SK-N-SH (cell line): Measurements from ENCODE around the gene DENND2A. TPM values are rescaled to one million over a fixed set of nuclear protein-coding genes. Genes with fewer than 3 reads are reported as not detected.

Source experiments
- CTCF ChIA-PET: fragments of 300-600, 350-600 bp; formaldehyde crosslinking; extraction: SDS; loops from one replicate; lab custom pipeline; 2021; lab: Yijun Ruan, JAX
- POLR2A ChIA-PET: fragments of 350-600 bp; sonication (Branson Sonifier 250); formaldehyde crosslinking; extraction: SDS; loops from one replicate; lab custom pipeline; 2020; ENCODE audit warnings: antibody characterized with exemption, inconsistent platforms; lab: Yijun Ruan, JAX
- DNase-seq: peaks from one replicate; pipeline ENCODE4 v3.0.0; 2012
- H2AFZ ChIP-seq: fragments of 200-600 bp; sonication (generic); 2 replicates; pipeline ENCODE4 v1.8.1; 2016; ENCODE audit warnings: antibody characterized with exemption, mild to moderate bottlenecking, low read depth
- H3F3A ChIP-seq: fragments of 200-600 bp; sonication (generic); replicated peaks from 2 replicates; pipeline ENCODE3; 2016; ENCODE audit warnings: antibody characterized with exemption, mild to moderate bottlenecking; ENCODE audit not compliant: insufficient read depth
- H3K27ac ChIP-seq, 2 experiments: fragments of 200-500 bp in 1 of 2; fragments of 200-600 bp in 1 of 2; sonication (Bioruptor generic) in 1 of 2; sonication (generic), shearing (Covaris generic) in 1 of 2; 2 replicates each; pipeline versions ENCODE4 v1.5.1 to v1.6.1; 2014 to 2016; ENCODE audit warnings: low read depth in 2 of 2, inconsistent platforms in 1 of 2, low read length in 1 of 2, mild to moderate bottlenecking in 1 of 2, mixed read lengths in 1 of 2
- H3K27me3 ChIP-seq: fragments of 200-600 bp; sonication (generic), shearing (Covaris generic); 2 replicates; pipeline ENCODE4 v1.6.1; 2016; ENCODE audit warnings: mixed run types; ENCODE audit not compliant: insufficient read depth
- H3K36me3 ChIP-seq, 2 experiments: fragments of 200-500 bp in 1 of 2; fragments of 200-600 bp in 1 of 2; sonication (Bioruptor generic) in 1 of 2; sonication (generic) in 1 of 2; replicated peaks in 1 of 2; 2 replicates each; pipeline versions ENCODE3 to v1.5.1; 2014 to 2016; ENCODE audit warnings: low read length in 1 of 2, mild to moderate bottlenecking in 1 of 2; ENCODE audit not compliant: insufficient read depth in 2 of 2, control insufficient read depth in 1 of 2
- H3K4me1 ChIP-seq, 2 experiments: fragments of 200-500 bp in 1 of 2; fragments of 200-600 bp in 1 of 2; sonication (Bioruptor generic) in 1 of 2; sonication (generic), shearing (Covaris generic) in 1 of 2; 2 replicates each; pipeline versions ENCODE4 v1.5.1 to v1.6.1; 2014 to 2016; ENCODE audit warnings: low read depth in 1 of 2, low read length in 1 of 2, mixed run types in 1 of 2; ENCODE audit not compliant: insufficient read depth in 2 of 2, control insufficient read depth in 1 of 2
- H3K4me2 ChIP-seq: fragments of 200-600 bp; sonication (generic), shearing (Covaris generic); 2 replicates; pipeline ENCODE4 v1.6.1; 2017; ENCODE audit warnings: mixed run types
- H3K4me3 ChIP-seq, 2 experiments: fragments of 200-500 bp in 1 of 2; fragments of 200-600 bp in 1 of 2; sonication (Bioruptor generic) in 1 of 2; sonication (generic), shearing (Covaris generic) in 1 of 2; 2 replicates each; pipeline versions ENCODE4 v1.5.1 to v1.8.1; 2014 to 2016; ENCODE audit warnings: low read depth in 2 of 2, inconsistent platforms in 1 of 2, low read length in 1 of 2, mild to moderate bottlenecking in 1 of 2, mixed read lengths in 1 of 2, moderate library complexity in 1 of 2
- H3K79me2 ChIP-seq: fragments of 200-600 bp; sonication (generic); 2 replicates; pipeline ENCODE4 v1.8.1; 2017; ENCODE audit warnings: mild to moderate bottlenecking; ENCODE audit not compliant: insufficient read depth
- H3K9ac ChIP-seq: fragments of 200-600 bp; sonication (generic); 2 replicates; pipeline ENCODE4 v1.6.1; 2017; ENCODE audit warnings: mixed run types
- H3K9me2 ChIP-seq: fragments of 200-600 bp; sonication (generic); 2 replicates; pipeline ENCODE4 v1.6.1; 2017; ENCODE audit warnings: mixed run types
- H3K9me3 ChIP-seq: fragments of 200-600 bp; sonication (generic); 2 replicates; pipeline ENCODE4 v1.6.1; 2017; ENCODE audit warnings: mixed run types, mild to moderate bottlenecking, moderate library complexity
- H4K20me1 ChIP-seq: fragments of 200-600 bp; sonication (generic); 2 replicates; pipeline ENCODE4 v1.6.1; 2017; ENCODE audit warnings: mild to moderate bottlenecking, mixed run types; ENCODE audit not compliant: insufficient read depth
- CTCF ChIP-seq: fragments of 200-600 bp; sonication (generic); IDR thresholded peaks from 2 replicates; pipeline ENCODE4 v1.6.1; 2017; ENCODE audit warnings: antibody characterized with exemption, mild to moderate bottlenecking, moderate library complexity
- EP300 ChIP-seq, 2 experiments: IDR thresholded peaks; 2 replicates each; pipeline versions ENCODE4 v1.4.0 to v1.6.1; 2012; ENCODE audit warnings: borderline replicate concordance in 1 of 2, low read depth in 1 of 2, low read length in 1 of 2
- EZH2phosphoT487 ChIP-seq: fragments of 200-600 bp; sonication (generic); IDR thresholded peaks from 2 replicates; pipeline ENCODE4 v1.6.1; 2017; ENCODE audit warnings: low read depth, mixed run types, mild to moderate bottlenecking, antibody characterized with exemption, moderate library complexity, borderline replicate concordance
- FOXM1 ChIP-seq: IDR thresholded peaks from 2 replicates; pipeline ENCODE4 v1.4.0; 2012; ENCODE audit warnings: low read depth, mild to moderate bottlenecking
- GABPA ChIP-seq: IDR thresholded peaks from 2 replicates; pipeline ENCODE4 v1.4.0; 2012; ENCODE audit warnings: low read depth, mild to moderate bottlenecking
- GATA2 ChIP-seq: sonication (generic); formaldehyde crosslinking; IDR thresholded peaks from 2 replicates; pipeline ENCODE4 v1.5.0; 2020; ENCODE audit warnings: mild to moderate bottlenecking, missing genetic modification reagents
- MXI1 ChIP-seq: IDR thresholded peaks from 2 replicates; pipeline ENCODE4 v1.6.1; 2012; ENCODE audit warnings: mild to moderate bottlenecking, low read depth, low read length, improper control_type of control experiment
- NFIC ChIP-seq: IDR thresholded peaks from 2 replicates; pipeline ENCODE4 v1.4.0; 2012; ENCODE audit warnings: borderline replicate concordance
- REST ChIP-seq: IDR thresholded peaks from 2 replicates; pipeline ENCODE4 v1.6.1; 2012; ENCODE audit warnings: mild to moderate bottlenecking, low read depth, low read length, moderate library complexity
- RFX5 ChIP-seq: IDR thresholded peaks from 2 replicates; pipeline ENCODE4 v1.6.1; 2012; ENCODE audit warnings: mild to moderate bottlenecking, improper control_type of control experiment, low read length
- SMC3 ChIP-seq: IDR thresholded peaks from 2 replicates; pipeline ENCODE4 v1.6.1; 2012; ENCODE audit warnings: low read depth, low read length, improper control_type of control experiment
- TEAD4 ChIP-seq: IDR thresholded peaks from 2 replicates; pipeline ENCODE4 v1.4.0; 2012; ENCODE audit warnings: mild to moderate bottlenecking, borderline replicate concordance; ENCODE audit not compliant: insufficient read depth
- USF2 ChIP-seq: fragments of 150-350 bp; IDR thresholded peaks from 2 replicates; pipeline ENCODE4 v1.6.1; 2017; ENCODE audit warnings: antibody characterized with exemption, low read length, low read depth, borderline replicate concordance
- YY1 ChIP-seq: IDR thresholded peaks from 2 replicates; pipeline ENCODE4 v1.4.0; 2012; ENCODE audit warnings: low read depth, mild to moderate bottlenecking
- WGBS: methylation state at CpG from one replicate; pipeline ENCODE4 v1.1.6; 2017; ENCODE audit warnings: low lambda C conversion rate; 5-methylcytosine and 5-hydroxymethylcytosine counted together
- polyA plus RNA-seq, 3 experiments: library from polyadenylated mRNA; depleted of rRNA; stranded (reverse); fragments of >200 nt; gene quantifications; 2 replicates each; pipeline ENCODE4 v1.2.3, GENCODE V29; 2012
- TF ChIP-seq, protein P1 (sequence below): IDR thresholded peaks from 2 replicates; pipeline ENCODE4 v1.4.0; 2012; ENCODE audit warnings: low read depth
- TF ChIP-seq, protein P2 (sequence below): fragments of 150-350 bp; IDR thresholded peaks from 2 replicates; pipeline ENCODE4 v1.6.1; 2016; ENCODE audit warnings: mild to moderate bottlenecking, low read depth, low read length

Gene DENND2A
- polyA plus RNA-seq, 1 of the 3 experiments (the other 2 are of a cell fraction), result 3.5 TPM

DNA sequence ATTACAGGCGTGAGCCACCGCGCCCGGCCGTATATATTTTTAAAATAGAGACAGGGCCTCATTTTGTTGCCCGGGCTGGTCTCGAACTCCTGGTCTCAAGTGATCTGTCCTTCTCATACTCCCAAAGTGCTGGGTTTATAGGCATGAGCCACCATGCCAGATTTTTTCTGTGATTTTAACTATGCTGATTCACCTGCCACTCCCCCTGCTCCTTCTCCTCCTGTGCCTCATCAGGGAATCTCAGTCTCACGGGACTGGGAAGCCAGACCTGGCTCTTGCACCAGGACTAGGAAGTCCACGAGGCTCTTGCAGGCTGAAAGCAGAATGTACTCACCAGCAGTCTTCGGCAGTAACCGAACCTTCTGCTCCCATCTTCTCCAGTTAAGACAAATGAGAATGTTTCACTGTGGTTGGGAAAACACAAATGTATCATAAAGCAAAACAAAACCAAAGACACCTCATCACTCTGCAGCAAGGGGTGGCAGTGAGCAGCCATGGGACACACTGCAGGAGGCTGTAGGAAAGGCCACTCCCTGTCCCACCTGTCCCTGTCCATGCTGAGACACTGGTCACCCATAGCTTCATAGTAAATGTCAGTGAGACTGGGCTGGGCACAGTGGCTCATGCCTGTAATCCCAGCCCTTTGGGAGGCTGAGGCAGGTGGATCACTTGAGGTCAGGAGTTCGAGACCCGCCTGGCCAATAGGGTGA lies 82.6 kb downstream of the DENND2A start:
- no peak for TF ChIP-seq REST
- TF ChIP-seq YY1, result no peak
- TF ChIP-seq SMC3, result no peak
- TF ChIP-seq EP300 (IDR thresholded peaks at IDR 0.05; ENCODE audit: borderline replicate concordance in 1 of 2, low read depth in 1 of 2, low read length in 1 of 2), result no peak
- TF ChIP-seq, protein P1, sequence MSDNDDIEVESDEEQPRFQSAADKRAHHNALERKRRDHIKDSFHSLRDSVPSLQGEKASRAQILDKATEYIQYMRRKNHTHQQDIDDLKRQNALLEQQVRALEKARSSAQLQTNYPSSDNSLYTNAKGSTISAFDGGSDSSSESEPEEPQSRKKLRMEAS, result no peak
- TF ChIP-seq RFX5, result no peak
- no peak for TF ChIP-seq USF2
- TF ChIP-seq, protein P2, sequence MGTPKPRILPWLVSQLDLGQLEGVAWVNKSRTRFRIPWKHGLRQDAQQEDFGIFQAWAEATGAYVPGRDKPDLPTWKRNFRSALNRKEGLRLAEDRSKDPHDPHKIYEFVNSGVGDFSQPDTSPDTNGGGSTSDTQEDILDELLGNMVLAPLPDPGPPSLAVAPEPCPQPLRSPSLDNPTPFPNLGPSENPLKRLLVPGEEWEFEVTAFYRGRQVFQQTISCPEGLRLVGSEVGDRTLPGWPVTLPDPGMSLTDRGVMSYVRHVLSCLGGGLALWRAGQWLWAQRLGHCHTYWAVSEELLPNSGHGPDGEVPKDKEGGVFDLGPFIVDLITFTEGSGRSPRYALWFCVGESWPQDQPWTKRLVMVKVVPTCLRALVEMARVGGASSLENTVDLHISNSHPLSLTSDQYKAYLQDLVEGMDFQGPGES, result no peak
- TF ChIP-seq FOXM1, result no peak
- TF ChIP-seq CTCF, result no peak
- no peak for TF ChIP-seq EZH2phosphoT487
- TF ChIP-seq NFIC, result no peak
- TF ChIP-seq GABPA, result no peak
- no peak for TF ChIP-seq GATA2
- TF ChIP-seq MXI1, result no peak
- no peak for TF ChIP-seq TEAD4
- ChIA-PET CTCF (interaction anchor here (0.5 kb wide), 1 partner anchor 134 kb away, joined by 3 read pairs; no protein-coding TSS in a partner anchor), POLR2A (no interaction called here)
- H3K9me3 ChIP-seq, result no peaks in the 10 kb centered on the region
- H3K27me3 ChIP-seq, result no peaks in the 10 kb centered on the region
- DNase-seq, result no peak
- no peak overlapping the region for H3K4me3 ChIP-seq
- 84% methylated on average over 11 of the region's 13 CpGs for WGBS
- H3F3A ChIP-seq, result no peaks in the 10 kb centered on the region
- no peak overlapping the region for H3K9ac ChIP-seq
- peaks cover under 1 to 2% of the 10 kb centered on the region in 2 experiments; a peak in 2 of 4 replicates for H3K4me1 ChIP-seq
- no peak overlapping the region for H3K27ac ChIP-seq
- H2AFZ ChIP-seq, result no peak overlapping the region
- H4K20me1 ChIP-seq, result no peaks in the 10 kb centered on the region
- H3K79me2 ChIP-seq, result no peaks in the 10 kb centered on the region
- no peaks in the 10 kb centered on the region for H3K36me3 ChIP-seq
- H3K9me2 ChIP-seq, result no peaks in the 10 kb centered on the region
- H3K4me2 ChIP-seq, result no peak overlapping the region
